GM19193 (cell line): ENCODE measurements around the gene KIAA1210.

Source experiments
- POLR2A ChIP-seq: IDR thresholded peaks from 4 replicates; pipeline ENCODE4 v1.6.1; 2011; ENCODE audit not compliant: insufficient read depth, insufficient read length; ENCODE audit errors: extremely low read depth

Gene KIAA1210

DNA sequence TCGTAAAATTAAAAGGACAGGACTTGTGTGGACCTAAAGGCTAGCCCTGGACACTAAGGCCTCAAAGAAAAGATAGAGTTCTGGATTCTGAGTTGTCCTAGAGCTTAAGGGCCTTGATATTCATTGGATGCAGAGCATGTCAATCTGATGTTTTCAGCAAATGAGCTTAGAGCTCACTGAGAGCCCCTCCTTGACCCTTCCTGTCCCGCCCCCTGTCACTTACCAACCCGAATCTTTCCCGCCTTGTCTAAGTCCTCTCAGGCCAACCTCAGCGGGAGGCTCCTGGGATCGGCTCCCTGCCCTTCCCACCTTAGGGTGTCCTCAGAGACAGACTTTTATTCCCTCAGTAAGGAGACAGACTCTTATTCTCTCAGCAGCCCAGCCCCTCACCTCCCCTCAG lies 54.9 kb downstream of the KIAA1210 start, which contains the start of gene CT47C1:
Gene CT47C1 (plus strand): TSS at position 250 of the 400 bp plus-strand sequence. CDS start 233 bp downstream, outside the sequence.
- no peak for TF ChIP-seq POLR2A

- no peak for TF ChIP-seq POLR2A
Observed at GRCh38 chrX:119071381-119071780, 56.2 kb downstream of the KIAA1210 start.

DNA sequence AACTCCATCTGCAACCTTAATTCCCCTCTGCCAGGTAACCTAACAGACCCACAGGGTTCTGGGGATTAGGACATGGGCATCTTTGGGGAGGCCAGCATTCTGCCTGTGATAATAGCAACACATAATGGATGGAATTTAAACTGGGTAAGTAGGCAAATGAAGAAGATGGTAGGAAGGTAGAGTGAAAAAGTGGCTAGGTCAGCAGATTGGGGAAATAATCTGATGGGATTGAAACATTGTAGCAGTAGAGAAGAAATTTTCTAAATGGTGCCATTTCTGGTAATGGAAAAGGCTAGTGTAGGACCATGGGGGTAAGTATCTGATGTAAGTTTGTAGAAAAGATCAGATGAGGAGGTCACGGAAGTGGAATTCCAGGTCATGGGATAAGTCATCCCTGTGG lies 57.9 kb downstream of the KIAA1210 start:
- TF ChIP-seq POLR2A = no peak

- TF ChIP-seq POLR2A = no peak
Observed at GRCh38 chrX:119069128-119069527, 58.5 kb downstream of the KIAA1210 start.

DNA sequence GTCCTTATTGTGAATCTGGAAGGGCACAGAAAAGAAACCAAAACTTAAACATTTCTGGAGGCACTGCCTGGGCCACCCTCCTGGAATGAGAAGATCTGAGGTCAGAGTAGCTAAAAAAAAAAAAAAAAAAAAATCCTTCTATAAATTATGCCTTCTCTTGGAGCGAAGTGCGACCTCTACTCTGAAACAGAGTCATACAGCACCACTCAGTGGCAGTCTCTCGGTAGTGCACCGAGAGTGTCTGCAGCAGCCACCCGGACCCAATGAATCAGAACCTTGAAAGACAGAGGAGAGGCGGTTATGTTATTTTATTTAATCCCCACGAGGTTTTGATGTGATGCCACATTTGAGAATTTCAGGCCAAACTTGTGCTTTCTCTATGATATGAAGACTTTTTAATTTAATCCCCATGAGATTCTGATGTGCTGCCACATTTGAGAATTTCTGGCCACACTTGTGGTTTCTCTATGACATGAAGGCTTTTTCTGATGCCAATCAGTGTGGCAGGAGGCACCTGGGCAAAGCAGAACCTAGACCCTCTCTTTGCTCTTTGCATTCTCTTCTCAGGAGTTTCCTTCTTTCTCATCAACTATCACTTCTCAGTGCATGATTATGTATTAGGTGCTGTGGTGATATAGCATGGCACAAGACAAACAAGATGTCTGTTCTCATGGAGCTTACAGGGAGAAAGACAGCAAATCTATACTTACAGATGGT lies 60.4 kb downstream of the KIAA1210 start:
- no peak for TF ChIP-seq POLR2A

DNA sequence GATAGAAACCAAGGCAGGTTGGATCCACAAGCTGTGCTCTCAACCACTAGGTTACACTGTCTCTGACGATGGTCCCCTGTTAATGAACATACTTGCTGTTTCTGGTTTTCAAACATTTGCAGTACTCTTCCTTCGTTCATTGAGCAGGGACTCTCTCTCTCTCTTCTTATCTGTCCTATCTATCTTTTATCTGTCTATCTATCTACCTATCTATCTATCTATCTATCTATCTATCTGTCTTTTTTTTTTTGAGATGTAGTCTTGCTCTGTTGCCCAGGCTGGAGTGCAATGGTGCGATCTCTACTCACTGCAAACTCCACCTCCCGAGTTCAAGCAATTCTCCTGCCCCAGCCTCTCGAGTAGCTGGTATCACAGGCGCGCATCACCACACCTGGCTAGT lies 64.2 kb downstream of the KIAA1210 start:
- TF ChIP-seq POLR2A = no peak

DNA sequence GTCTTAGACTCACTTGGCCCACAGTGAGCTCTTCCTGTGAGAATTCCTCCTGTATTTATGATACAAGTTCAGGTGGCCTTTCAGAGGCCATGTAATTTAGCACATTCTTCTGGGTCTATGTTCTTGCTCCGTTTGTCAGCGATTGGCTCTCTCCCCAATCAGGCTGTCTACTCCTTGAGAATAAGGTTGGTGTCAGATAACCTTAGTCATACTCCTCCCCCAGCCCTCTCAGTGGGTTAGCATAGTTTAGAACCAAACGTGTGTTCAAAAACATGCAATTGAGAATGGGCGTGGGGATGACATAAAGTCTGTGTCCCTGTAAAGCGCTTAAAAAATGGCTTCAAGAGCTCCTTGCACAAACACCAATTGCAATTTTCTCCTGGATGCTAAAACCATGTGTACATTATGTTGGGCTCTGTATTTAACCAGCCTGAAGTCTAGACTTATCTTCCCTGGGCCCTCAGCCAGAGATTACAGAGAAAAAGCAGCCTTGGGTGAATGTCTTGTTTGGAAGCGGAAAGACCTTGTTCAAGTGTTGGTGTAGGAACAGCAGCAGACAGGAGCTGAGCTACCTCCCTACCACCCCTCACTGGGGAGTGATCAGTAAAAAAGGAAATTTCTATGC lies 64.8 kb downstream of the KIAA1210 start:
- TF ChIP-seq POLR2A = no peak

- TF ChIP-seq POLR2A = no peak
Observed at GRCh38 chrX:119055687-119056086, 71.9 kb downstream of the KIAA1210 start.

DNA sequence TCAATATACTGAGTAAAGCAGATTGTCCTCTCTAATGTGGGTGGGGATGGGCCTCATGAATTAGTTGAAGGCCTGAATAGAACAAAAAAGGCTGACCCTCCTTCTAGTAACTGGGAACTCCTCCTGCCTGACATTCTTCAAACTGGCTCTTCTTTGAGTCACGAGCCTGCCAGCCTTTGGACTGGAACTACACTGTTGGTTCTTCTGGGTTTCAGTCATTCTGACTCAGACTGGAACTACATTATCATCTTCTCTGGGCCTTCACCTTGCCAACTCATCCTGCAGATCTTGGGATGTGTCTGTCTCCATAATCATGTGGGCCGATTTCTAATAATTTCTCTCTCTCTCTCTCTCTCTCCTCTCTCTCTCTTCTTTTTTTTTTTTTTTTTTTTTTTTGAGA lies 81.7 kb downstream of the KIAA1210 start:
- TF ChIP-seq POLR2A = no peak

DNA sequence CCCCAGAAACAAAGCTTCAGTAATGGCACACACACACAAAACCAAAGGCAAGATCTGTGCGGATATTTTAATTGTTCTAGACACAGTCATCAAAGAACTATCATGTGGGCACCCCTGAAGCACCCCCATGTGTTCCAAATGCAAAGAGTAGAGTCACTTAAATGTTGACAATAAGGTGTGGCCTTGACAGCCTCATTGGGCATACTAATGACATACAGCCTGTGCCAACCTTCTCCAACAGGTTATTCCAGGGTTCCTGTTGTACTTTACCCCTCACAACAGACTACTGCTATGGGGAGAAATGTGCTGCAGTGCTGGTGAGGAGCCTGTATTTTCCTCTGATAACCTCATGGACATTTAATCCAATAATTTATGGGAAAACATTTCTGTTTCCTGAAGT lies 84.6 kb downstream of the KIAA1210 start:
- TF ChIP-seq POLR2A = no peak

DNA sequence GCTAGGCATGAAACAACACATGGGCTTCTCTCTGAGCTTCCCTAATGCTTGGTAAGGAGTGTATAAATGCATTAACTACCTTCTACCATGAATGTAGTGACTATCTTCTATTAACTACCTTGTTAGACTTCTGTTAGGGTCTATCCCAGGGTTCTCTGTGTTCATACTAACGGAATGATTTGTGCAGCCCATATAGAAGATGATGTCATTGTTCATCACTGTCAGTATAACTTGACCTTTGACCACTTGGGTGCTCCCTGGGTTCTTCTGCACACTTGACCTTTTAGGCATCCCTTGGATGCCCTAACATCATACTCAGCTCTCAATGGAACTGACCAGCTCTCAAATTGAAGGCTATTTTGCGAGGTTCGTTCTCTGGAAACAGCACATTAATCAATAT lies 85.6 kb downstream of the KIAA1210 start:
- no peak for TF ChIP-seq POLR2A

DNA sequence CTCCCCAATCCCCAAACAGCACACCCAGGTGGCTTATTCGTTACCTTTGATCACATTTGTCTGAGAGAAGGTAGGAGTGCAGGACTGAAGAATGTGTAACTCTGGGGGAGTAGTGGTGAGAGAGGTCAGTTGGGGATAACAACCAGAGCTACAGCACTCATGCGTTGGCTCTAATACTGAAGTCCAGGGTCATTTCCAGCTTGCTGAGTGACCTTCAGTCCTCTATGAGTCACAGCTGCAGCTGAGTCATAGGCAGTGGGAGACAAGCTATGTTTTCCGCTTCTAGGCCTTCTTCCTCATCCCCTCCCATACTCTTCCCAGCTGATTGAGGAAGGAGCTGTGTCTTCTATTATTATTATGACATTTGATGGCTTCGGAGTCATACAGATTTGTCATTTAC lies 86.4 kb downstream of the KIAA1210 start:
- TF ChIP-seq POLR2A = no peak

GRCh38 chrX:119040432-119040831 lies 87.2 kb downstream of the KIAA1210 start:
- no peak for TF ChIP-seq POLR2A

GRCh38 chrX:119036107-119037029 lies 91.2 kb downstream of the KIAA1210 start:
- TF ChIP-seq POLR2A = no peak

DNA sequence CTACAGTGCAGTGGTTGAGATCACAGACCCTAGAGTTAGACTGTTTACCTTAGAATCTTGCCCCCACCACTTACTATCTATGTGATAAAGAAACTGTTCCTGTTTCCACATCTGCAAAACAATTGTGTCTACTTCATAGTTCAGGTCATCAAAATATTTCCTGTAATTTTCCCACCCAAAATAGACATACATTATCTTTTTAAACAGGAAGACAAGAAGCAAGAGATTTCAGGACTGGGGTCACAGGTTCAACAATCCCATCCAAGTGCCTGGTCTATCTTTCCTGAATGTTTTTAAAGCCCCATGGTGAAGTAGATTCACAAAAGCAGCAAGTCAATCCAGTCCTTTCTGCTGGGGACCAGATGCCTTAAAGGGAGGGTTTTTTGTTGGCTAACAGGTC lies 96.6 kb downstream of the KIAA1210 start:
- no peak for TF ChIP-seq POLR2A
